MM.1S (cell line): ENCODE results near the gene SNCAIP.

ENCODE experiments used
- CTCF ChIP-seq: fragments of 300-600 bp; sonication (generic); IDR thresholded peaks from 2 replicates; pipeline ENCODE4 v1.5.1; 2016; ENCODE audit warnings: antibody characterized with exemption, low read length, mixed read lengths
- EZH2phosphoT487 ChIP-seq: fragments of 300-600 bp; sonication (generic); IDR thresholded peaks from 2 replicates; pipeline ENCODE4 v1.6.1; 2018; ENCODE audit warnings: antibody characterized with exemption, low read length

GRCh38 chr5:122300374-122300773 is 11.7 kb upstream of the SNCAIP start:
- TF ChIP-seq CTCF (no peak), EZH2phosphoT487 (no peak)
